ENCODE data around the gene QRFPR.
"Not testable (repeated sequence)": the region's sequence is repeated elsewhere in the genome, so short reads cannot be mapped to it uniquely, and the experiment has no call there.

Gene QRFPR

DNA sequence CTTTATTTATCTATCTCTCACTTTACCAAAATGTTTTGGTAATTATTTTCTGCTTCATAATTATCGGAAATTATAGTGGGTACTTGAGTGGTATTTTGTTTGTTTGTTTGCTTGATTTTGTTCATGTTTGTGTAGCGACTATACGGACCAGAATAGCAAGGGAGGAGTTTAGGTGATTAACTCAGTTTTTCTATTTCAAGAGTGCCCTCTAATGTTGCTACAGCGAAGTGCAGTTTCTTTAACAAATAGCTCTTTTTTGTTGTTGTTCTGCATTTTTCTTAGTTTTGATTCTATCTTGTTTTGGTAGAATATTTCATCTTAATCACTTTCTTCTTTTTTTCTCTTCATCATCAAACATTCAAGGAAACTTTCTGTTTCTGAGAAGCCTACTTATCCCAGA is 40.8 kb upstream of the QRFPR start:
- ATAC-seq = no peak
- TF ChIP-seq BACH2 (CRISPR knock-in tag; IDR thresholded peaks at IDR 0.05; ENCODE audit: borderline replicate concordance) = no peak
- no peak for TF ChIP-seq PPARA (CRISPR knock-in tag; IDR thresholded peaks at IDR 0.05; ENCODE audit: borderline replicate concordance)
- TF ChIP-seq, protein P1, sequence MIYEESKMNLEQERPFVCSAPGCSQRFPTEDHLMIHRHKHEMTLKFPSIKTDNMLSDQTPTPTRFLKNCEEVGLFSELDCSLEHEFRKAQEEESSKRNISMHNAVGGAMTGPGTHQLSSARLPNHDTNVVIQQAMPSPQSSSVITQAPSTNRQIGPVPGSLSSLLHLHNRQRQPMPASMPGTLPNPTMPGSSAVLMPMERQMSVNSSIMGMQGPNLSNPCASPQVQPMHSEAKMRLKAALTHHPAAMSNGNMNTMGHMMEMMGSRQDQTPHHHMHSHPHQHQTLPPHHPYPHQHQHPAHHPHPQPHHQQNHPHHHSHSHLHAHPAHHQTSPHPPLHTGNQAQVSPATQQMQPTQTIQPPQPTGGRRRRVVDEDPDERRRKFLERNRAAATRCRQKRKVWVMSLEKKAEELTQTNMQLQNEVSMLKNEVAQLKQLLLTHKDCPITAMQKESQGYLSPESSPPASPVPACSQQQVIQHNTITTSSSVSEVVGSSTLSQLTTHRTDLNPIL (CRISPR knock-in tag; IDR thresholded peaks at IDR 0.05; ENCODE audit: low read depth) = no peak

DNA sequence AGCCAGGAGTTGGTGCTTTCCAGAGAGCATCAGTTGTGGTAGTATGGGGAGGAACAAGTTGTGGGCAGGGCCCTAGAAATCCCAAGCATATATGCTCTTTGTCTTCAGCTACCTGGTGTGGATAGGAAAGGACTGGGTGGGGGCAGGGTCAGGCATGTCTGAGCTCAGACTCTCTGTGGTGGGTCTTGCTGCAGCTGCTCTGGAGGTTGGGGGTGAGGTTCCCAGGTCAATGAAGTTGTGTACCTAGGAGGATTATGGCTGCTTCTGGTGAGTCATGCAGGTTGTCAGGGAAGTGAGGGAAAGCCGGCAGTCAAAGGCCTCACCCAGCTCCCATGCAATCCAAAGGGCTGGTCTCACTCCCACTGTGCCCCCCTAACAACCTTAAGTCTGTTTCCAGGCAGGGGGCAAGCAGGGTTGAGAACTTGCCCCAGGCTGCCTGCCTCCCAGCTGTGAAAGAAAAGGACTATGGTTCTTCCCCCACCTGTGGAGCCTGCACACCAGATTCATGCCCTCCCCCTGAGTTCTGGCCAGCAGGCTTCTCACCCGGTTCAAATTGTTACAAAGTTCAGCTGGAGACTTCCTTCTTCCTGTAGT is 30.4 kb upstream of the QRFPR start:
- ATAC-seq = no peak
- TF ChIP-seq ZNF70 (CRISPR knock-in tag; IDR thresholded peaks at IDR 0.05) (no peak), ZC3H10 (CRISPR knock-in tag; IDR thresholded peaks at IDR 0.05) (no peak), BACH2 (CRISPR knock-in tag; IDR thresholded peaks at IDR 0.05; ENCODE audit: borderline replicate concordance) (no peak), ZFP30 (CRISPR knock-in tag; IDR thresholded peaks at IDR 0.05) (no peak), ZFP3 (CRISPR knock-in tag; IDR thresholded peaks at IDR 0.05) (no peak), CSDC2 (CRISPR knock-in tag; IDR thresholded peaks at IDR 0.05) (no peak), ISL1 (CRISPR knock-in tag; IDR thresholded peaks at IDR 0.05) (no peak), ZNF565 (CRISPR knock-in tag; conservative IDR thresholded peaks at IDR 0.05; ENCODE audit: low read depth) (no peak), ARNTL (CRISPR knock-in tag; IDR thresholded peaks at IDR 0.05; ENCODE audit: borderline replicate concordance, low read depth) (no peak), GLIS3 (CRISPR knock-in tag; IDR thresholded peaks at IDR 0.05) (no peak), SNAI2 (CRISPR knock-in tag; IDR thresholded peaks at IDR 0.05) (no peak)
- TF ChIP-seq, protein P2, sequence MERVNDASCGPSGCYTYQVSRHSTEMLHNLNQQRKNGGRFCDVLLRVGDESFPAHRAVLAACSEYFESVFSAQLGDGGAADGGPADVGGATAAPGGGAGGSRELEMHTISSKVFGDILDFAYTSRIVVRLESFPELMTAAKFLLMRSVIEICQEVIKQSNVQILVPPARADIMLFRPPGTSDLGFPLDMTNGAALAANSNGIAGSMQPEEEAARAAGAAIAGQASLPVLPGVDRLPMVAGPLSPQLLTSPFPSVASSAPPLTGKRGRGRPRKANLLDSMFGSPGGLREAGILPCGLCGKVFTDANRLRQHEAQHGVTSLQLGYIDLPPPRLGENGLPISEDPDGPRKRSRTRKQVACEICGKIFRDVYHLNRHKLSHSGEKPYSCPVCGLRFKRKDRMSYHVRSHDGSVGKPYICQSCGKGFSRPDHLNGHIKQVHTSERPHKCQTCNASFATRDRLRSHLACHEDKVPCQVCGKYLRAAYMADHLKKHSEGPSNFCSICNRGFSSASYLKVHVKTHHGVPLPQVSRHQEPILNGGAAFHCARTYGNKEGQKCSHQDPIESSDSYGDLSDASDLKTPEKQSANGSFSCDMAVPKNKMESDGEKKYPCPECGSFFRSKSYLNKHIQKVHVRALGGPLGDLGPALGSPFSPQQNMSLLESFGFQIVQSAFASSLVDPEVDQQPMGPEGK (CRISPR knock-in tag; IDR thresholded peaks at IDR 0.05; ENCODE audit: borderline replicate concordance) = no peak
- TF ChIP-seq, protein P3, sequence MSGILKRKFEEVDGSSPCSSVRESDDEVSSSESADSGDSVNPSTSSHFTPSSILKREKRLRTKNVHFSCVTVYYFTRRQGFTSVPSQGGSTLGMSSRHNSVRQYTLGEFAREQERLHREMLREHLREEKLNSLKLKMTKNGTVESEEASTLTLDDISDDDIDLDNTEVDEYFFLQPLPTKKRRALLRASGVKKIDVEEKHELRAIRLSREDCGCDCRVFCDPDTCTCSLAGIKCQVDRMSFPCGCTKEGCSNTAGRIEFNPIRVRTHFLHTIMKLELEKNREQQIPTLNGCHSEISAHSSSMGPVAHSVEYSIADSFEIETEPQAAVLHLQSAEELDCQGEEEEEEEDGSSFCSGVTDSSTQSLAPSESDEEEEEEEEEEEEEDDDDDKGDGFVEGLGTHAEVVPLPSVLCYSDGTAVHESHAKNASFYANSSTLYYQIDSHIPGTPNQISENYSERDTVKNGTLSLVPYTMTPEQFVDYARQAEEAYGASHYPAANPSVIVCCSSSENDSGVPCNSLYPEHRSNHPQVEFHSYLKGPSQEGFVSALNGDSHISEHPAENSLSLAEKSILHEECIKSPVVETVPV (CRISPR knock-in tag; IDR thresholded peaks at IDR 0.05) = no peak
- TF ChIP-seq, protein P4, sequence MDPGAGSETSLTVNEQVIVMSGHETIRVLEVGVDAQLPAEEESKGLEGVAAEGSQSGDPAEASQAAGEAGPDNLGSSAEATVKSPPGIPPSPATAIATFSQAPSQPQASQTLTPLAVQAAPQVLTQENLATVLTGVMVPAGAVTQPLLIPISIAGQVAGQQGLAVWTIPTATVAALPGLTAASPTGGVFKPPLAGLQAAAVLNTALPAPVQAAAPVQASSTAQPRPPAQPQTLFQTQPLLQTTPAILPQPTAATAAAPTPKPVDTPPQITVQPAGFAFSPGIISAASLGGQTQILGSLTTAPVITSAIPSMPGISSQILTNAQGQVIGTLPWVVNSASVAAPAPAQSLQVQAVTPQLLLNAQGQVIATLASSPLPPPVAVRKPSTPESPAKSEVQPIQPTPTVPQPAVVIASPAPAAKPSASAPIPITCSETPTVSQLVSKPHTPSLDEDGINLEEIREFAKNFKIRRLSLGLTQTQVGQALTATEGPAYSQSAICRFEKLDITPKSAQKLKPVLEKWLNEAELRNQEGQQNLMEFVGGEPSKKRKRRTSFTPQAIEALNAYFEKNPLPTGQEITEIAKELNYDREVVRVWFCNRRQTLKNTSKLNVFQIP (CRISPR knock-in tag; IDR thresholded peaks at IDR 0.05; ENCODE audit: borderline replicate concordance, low read depth) = no peak

DNA sequence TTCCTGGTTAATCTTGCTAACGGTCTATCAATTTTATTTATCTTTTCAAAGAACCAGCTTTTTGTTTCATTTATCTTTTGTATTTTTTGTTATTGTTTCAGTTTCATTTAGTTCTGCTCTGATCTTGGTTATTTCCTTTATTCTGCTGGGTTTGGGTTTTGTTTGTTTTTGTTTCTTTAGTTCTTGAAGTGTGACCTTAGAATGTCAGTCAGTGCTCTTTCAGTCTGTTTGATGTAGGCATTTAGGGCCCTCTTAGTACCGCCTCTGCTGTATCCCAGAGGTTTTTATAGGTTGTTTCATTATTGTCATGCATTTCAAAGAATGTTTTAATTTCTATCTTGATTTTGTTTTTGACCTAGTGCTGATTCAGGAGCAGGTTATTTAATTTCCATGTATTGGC is 27.7 kb upstream of the QRFPR start:
- ATAC-seq = not testable (repeated sequence)

DNA sequence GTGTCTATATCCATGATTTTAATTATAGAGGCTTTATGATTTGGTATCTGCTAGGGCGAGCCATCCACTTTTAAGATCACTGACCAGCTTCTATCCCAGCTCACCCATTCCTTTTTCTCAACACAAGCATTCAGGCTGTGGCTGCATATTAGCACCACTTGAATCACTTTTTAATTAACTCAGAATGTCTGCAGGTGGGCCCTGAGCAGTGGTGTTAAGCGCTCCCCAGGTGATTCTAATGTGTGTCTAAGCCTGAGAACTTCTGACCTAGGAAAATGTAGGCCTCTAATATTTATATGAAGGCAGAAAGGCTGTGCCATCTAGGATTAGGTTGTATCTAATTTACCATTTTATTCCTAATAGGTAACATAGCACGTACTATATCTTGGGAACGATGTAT is 19.8 kb upstream of the QRFPR start:
- ATAC-seq = no peak
- no peak for TF ChIP-seq ZC3H10 (CRISPR knock-in tag; IDR thresholded peaks at IDR 0.05)

DNA sequence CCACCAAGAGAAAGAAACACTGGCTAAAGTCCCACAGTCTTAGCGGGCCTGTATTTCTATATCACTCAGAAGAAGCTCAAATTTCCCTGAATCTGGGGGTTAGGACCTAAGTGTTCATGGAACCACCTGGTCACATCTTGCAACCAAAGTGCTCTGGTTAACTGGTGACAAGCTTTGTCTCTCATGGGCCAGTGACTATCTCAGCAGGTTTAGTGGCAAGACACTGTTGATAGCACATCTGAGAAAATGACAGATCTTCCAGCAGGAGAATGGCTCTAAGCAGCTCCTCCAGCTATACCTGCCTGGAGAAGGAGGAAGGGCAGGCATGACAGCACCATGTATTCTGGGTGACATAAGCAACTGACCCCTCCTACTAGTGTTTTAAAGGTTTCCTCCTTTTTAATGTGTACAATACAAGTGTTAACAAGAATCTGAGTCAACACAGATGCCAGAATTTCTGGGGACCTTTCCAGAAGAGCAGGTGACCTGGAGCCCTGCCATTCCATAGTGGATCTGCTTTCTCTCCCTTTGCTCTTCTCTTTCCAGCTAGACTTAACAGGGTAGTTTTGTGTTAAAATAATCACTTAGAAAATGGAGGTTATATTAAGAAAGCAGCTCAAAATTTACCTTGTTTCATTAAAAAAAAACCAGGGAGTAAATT is 17.3 kb upstream of the QRFPR start:
- ATAC-seq = no peak
- no peak for TF ChIP-seq CSDC2 (CRISPR knock-in tag; IDR thresholded peaks at IDR 0.05)
- TF ChIP-seq ZNF70 (CRISPR knock-in tag; IDR thresholded peaks at IDR 0.05) = no peak
- no peak for TF ChIP-seq ZNF565 (CRISPR knock-in tag; conservative IDR thresholded peaks at IDR 0.05; ENCODE audit: low read depth)
- TF ChIP-seq ZNF8 (CRISPR knock-in tag; IDR thresholded peaks at IDR 0.05) = no peak

DNA sequence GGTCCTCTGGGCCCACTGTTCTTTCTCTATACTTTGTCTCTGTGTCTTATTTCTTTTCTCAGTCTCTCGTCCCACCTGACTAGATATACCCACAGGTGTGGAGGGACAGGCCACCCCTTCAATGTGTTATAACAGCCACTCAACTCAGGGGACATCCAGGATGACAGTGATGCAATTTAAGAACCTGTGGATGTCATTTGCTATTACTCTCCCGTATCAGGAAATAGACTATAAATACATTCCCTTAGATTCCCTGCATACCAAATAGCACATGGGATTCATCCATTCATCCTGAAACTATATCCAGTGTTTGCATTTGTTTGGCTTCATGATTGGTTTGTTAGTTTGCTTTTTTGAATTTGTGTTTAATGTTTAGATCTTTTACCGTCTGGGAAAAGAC is 16.6 kb upstream of the QRFPR start:
- TF ChIP-seq, protein P3 (CRISPR knock-in tag; IDR thresholded peaks at IDR 0.05) = no peak
- TF ChIP-seq CSDC2 (CRISPR knock-in tag; IDR thresholded peaks at IDR 0.05) (no peak), PPARA (CRISPR knock-in tag; IDR thresholded peaks at IDR 0.05; ENCODE audit: borderline replicate concordance) (no peak), TOX (CRISPR knock-in tag; IDR thresholded peaks at IDR 0.05; ENCODE audit: borderline replicate concordance) (no peak), OSR1 (CRISPR knock-in tag; IDR thresholded peaks at IDR 0.05) (no peak)
- ATAC-seq = no peak

All from SK-N-SH treated with all-trans-retinoic acid at 6 μM for 48 hours (cell line).